HepG2 (cell line): ENCODE data around the gene NPDC1. TPM values are rescaled to one million over a fixed set of nuclear protein-coding genes. Genes with fewer than 3 reads are reported as not detected.

Source experiments
- ARID4A ChIP-seq: sonication (generic); formaldehyde crosslinking; IDR thresholded peaks from 2 replicates; pipeline ENCODE4 v1.5.0; 2020; ENCODE audit warnings: mild to moderate bottlenecking, missing genetic modification reagents, borderline replicate concordance
- FOXA3 ChIP-seq: IDR thresholded peaks from 2 replicates; pipeline ENCODE4 v1.6.1; 2016; ENCODE audit warnings: missing genetic modification reagents, missing compliant biosample characterization
- HOMEZ ChIP-seq: IDR thresholded peaks from 2 replicates; pipeline ENCODE4 v1.6.1; 2016; ENCODE audit warnings: low read depth
- KDM1A ChIP-seq: IDR thresholded peaks from 2 replicates; pipeline ENCODE4 v1.6.1; 2016; ENCODE audit warnings: missing compliant biosample characterization
- KDM5B ChIP-seq: sonication (generic); formaldehyde crosslinking; IDR thresholded peaks from 2 replicates; pipeline ENCODE4 v1.4.0; 2020; ENCODE audit warnings: missing genetic modification reagents, mild to moderate bottlenecking, borderline replicate concordance
- NFYB ChIP-seq: sonication (generic); formaldehyde crosslinking; IDR thresholded peaks from 2 replicates; pipeline ENCODE4 v1.4.0; 2020; ENCODE audit warnings: missing genetic modification reagents
- PAF1 ChIP-seq: IDR thresholded peaks from 2 replicates; pipeline ENCODE4 v1.6.1; 2016; ENCODE audit warnings: missing genetic modification reagents, missing compliant biosample characterization
- ZNF12 ChIP-seq: sonication (generic); formaldehyde crosslinking; IDR thresholded peaks from 2 replicates; pipeline ENCODE4 v1.5.0; 2020; ENCODE audit warnings: missing genetic modification reagents
- ZNF24 ChIP-seq: fragments of 450-650 bp; IDR thresholded peaks from 2 replicates; pipeline ENCODE4 v1.6.1; 2017; ENCODE audit warnings: antibody characterized with exemption, mild to moderate bottlenecking
- ZNF350 ChIP-seq: sonication (generic); formaldehyde crosslinking; IDR thresholded peaks from 2 replicates; pipeline ENCODE4 v1.4.0; 2020; ENCODE audit warnings: mild to moderate bottlenecking, low read depth, missing genetic modification reagents, borderline replicate concordance
- ZNF354B ChIP-seq: sonication (generic); formaldehyde crosslinking; IDR thresholded peaks from 2 replicates; pipeline ENCODE4 v1.8.0; 2022; ENCODE audit warnings: mild to moderate bottlenecking, missing genetic modification reagents
- ZNF383 ChIP-seq: sonication (generic); formaldehyde crosslinking; IDR thresholded peaks from 2 replicates; pipeline ENCODE4 v1.4.0; 2020; ENCODE audit warnings: missing genetic modification reagents, mild to moderate bottlenecking, borderline replicate concordance
- ZNF496 ChIP-seq: sonication (generic); formaldehyde crosslinking; IDR thresholded peaks from 2 replicates; pipeline ENCODE4 v1.8.1; 2023; ENCODE audit warnings: mild to moderate bottlenecking, moderate library complexity, missing genetic modification reagents; ENCODE audit not compliant: insufficient replicate concordance
- ZNF746 ChIP-seq: sonication (generic); formaldehyde crosslinking; IDR thresholded peaks from 2 replicates; pipeline ENCODE4 v1.8.0; 2022; ENCODE audit warnings: mild to moderate bottlenecking, missing genetic modification reagents
- ZNF784 ChIP-seq: sonication (generic); formaldehyde crosslinking; IDR thresholded peaks from 2 replicates; pipeline ENCODE4 v1.5.1; 2020; ENCODE audit warnings: missing genetic modification reagents, mild to moderate bottlenecking, borderline replicate concordance
- polyA plus RNA-seq, 8 experiments: library from polyadenylated mRNA; depleted of rRNA in 3 of 8; stranded (reverse) in 7 of 8; unstranded in 1 of 8; fragments of >200 nt; fragmentation: Illumina TruSeq in 4 of 8; extraction: Trizol in 4 of 8; gene quantifications; 2 replicates each; pipeline versions ENCODE4 v1.2.1 to v1.2.3, GENCODE V29; 2011 to 2016; ENCODE audit warnings: low read depth in 4 of 8, missing spikeins in 1 of 8, mixed read lengths in 1 of 8; ENCODE audit not compliant: insufficient read depth in 1 of 8
- total RNA-seq, 5 experiments: library from RNA; depleted of rRNA; stranded (reverse); fragments of >200 nt; fragmentation: Illumina TruSeq; extraction: Trizol; gene quantifications; 2 replicates each; pipeline ENCODE4 v1.2.3, GENCODE V29; 2016; ENCODE audit warnings: low read depth in 1 of 5
- TF ChIP-seq, protein P1 (sequence below): sonication (generic); formaldehyde crosslinking; IDR thresholded peaks from 2 replicates; pipeline ENCODE4 v1.5.1; 2020; ENCODE audit warnings: mild to moderate bottlenecking, missing genetic modification reagents, moderate library complexity
- TF ChIP-seq, protein P2 (sequence below): IDR thresholded peaks from 2 replicates; pipeline ENCODE4 v1.6.1; 2016; ENCODE audit warnings: low read depth, control low read depth

NPDC1 gene
- total and polyA plus RNA-seq, 2 of the 13 experiments (the other 11 are each of a cell fraction or from before 2014, with no cell fraction given): 0.84 to 5.4 TPM

- TF ChIP-seq FOXA3 (CRISPR knock-in tag) (peak; percentile 10; the same call in 1 of the 2 replicates), ZNF12 (peak; percentile 35; the same call in 1 of the 2 replicates), ARID4A (peak; percentile 38), HOMEZ (no peak), ZNF784 (CRISPR knock-in tag) (no peak), NFYB (CRISPR knock-in tag) (no peak), KDM1A (CRISPR knock-in tag) (no peak), PAF1 (CRISPR knock-in tag) (no peak), ZNF354B (CRISPR knock-in tag) (no peak), ZNF350 (CRISPR knock-in tag) (no peak), KDM5B (CRISPR knock-in tag) (no peak), ZNF24 (peak; percentile 78; the same call in 1 of the 2 replicates), ZNF383 (CRISPR knock-in tag) (no peak), ZNF496 (CRISPR knock-in tag) (no peak), ZNF746 (no peak)
- TF ChIP-seq, protein P1, sequence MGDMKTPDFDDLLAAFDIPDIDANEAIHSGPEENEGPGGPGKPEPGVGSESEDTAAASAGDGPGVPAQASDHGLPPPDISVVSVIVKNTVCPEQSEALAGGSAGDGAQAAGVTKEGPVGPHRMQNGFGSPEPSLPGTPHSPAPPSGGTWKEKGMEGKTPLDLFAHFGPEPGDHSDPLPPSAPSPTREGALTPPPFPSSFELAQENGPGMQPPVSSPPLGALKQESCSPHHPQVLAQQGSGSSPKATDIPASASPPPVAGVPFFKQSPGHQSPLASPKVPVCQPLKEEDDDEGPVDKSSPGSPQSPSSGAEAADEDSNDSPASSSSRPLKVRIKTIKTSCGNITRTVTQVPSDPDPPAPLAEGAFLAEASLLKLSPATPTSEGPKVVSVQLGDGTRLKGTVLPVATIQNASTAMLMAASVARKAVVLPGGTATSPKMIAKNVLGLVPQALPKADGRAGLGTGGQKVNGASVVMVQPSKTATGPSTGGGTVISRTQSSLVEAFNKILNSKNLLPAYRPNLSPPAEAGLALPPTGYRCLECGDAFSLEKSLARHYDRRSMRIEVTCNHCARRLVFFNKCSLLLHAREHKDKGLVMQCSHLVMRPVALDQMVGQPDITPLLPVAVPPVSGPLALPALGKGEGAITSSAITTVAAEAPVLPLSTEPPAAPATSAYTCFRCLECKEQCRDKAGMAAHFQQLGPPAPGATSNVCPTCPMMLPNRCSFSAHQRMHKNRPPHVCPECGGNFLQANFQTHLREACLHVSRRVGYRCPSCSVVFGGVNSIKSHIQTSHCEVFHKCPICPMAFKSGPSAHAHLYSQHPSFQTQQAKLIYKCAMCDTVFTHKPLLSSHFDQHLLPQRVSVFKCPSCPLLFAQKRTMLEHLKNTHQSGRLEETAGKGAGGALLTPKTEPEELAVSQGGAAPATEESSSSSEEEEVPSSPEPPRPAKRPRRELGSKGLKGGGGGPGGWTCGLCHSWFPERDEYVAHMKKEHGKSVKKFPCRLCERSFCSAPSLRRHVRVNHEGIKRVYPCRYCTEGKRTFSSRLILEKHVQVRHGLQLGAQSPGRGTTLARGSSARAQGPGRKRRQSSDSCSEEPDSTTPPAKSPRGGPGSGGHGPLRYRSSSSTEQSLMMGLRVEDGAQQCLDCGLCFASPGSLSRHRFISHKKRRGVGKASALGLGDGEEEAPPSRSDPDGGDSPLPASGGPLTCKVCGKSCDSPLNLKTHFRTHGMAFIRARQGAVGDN (CRISPR knock-in tag): 0 out of 2 replicates have a peak, but pooled peaks have one; percentile 16
- TF ChIP-seq, protein P2, sequence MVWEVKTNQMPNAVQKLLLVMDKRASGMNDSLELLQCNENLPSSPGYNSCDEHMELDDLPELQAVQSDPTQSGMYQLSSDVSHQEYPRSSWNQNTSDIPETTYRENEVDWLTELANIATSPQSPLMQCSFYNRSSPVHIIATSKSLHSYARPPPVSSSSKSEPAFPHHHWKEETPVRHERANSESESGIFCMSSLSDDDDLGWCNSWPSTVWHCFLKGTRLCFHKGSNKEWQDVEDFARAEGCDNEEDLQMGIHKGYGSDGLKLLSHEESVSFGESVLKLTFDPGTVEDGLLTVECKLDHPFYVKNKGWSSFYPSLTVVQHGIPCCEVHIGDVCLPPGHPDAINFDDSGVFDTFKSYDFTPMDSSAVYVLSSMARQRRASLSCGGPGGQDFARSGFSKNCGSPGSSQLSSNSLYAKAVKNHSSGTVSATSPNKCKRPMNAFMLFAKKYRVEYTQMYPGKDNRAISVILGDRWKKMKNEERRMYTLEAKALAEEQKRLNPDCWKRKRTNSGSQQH (CRISPR knock-in tag): 0 out of 2 replicates have a peak, but pooled peaks have one; percentile 33
These were observed 55.6 kb downstream of the NPDC1 start (continued) for GRCh38 chr9:136990242-136990911.
